Liver (tissue), 3 donors: Measurements from ENCODE around the gene PPAN.

Source experiments
- EGR1 ChIP-seq, 2 donors: IDR thresholded peaks; 2 replicates each; pipeline ENCODE4 v1.6.1; 2016 to 2018; ENCODE audit warnings: antibody characterized with exemption in 2 of 2, low read depth in 2 of 2
- FOXA1 ChIP-seq: IDR thresholded peaks from 2 replicates; pipeline ENCODE4 v1.6.1; 2016; ENCODE audit warnings: antibody characterized with exemption
- HNF4A ChIP-seq, 2 donors: conservative IDR thresholded peaks; 2 replicates each; pipeline ENCODE4 v1.6.1; 2016; ENCODE audit warnings: antibody characterized with exemption in 2 of 2, mild to moderate bottlenecking in 2 of 2
- JUND ChIP-seq, 2 donors: IDR thresholded peaks; 2 replicates each; pipeline ENCODE4 v1.6.1; 2016; ENCODE audit warnings: antibody characterized with exemption in 2 of 2
- NR2F2 ChIP-seq: IDR thresholded peaks from 2 replicates; pipeline ENCODE4 v1.6.1; 2016; ENCODE audit warnings: antibody characterized with exemption
- RAD21 ChIP-seq, 2 donors: IDR thresholded peaks; 2 replicates each; pipeline ENCODE4 v1.6.1; 2016; ENCODE audit warnings: antibody characterized with exemption in 2 of 2, mild to moderate bottlenecking in 2 of 2
- RXRA ChIP-seq, 2 donors: IDR thresholded peaks; 2 replicates each; pipeline ENCODE4 v1.6.1; 2017 to 2018; ENCODE audit warnings: antibody characterized with exemption in 2 of 2, mild to moderate bottlenecking in 1 of 2
- SP1 ChIP-seq: IDR thresholded peaks from 2 replicates; pipeline ENCODE4 v1.6.1; 2018; ENCODE audit warnings: antibody characterized with exemption, mild to moderate bottlenecking
- YY1 ChIP-seq: IDR thresholded peaks from 2 replicates; pipeline ENCODE4 v1.6.1; 2016; ENCODE audit warnings: antibody characterized with exemption, mild to moderate bottlenecking
- TF ChIP-seq, protein P1 (sequence below): IDR thresholded peaks from 2 replicates; pipeline ENCODE4 v1.6.1; 2016; ENCODE audit warnings: antibody characterized with exemption
- TF ChIP-seq, protein P2 (sequence below): fragments of 150-350 bp; IDR thresholded peaks from 2 replicates; pipeline ENCODE4 v1.5.1; 2017; ENCODE audit warnings: improper control_type of control experiment, low read depth, low read length; ENCODE audit not compliant: missing input control
- TF ChIP-seq, protein P3 (sequence below): IDR thresholded peaks from 2 replicates; pipeline ENCODE4 v1.6.1; 2016; ENCODE audit warnings: antibody characterized with exemption, mild to moderate bottlenecking
- donor health status: healthy.
- donor health status: healthy.

DNA sequence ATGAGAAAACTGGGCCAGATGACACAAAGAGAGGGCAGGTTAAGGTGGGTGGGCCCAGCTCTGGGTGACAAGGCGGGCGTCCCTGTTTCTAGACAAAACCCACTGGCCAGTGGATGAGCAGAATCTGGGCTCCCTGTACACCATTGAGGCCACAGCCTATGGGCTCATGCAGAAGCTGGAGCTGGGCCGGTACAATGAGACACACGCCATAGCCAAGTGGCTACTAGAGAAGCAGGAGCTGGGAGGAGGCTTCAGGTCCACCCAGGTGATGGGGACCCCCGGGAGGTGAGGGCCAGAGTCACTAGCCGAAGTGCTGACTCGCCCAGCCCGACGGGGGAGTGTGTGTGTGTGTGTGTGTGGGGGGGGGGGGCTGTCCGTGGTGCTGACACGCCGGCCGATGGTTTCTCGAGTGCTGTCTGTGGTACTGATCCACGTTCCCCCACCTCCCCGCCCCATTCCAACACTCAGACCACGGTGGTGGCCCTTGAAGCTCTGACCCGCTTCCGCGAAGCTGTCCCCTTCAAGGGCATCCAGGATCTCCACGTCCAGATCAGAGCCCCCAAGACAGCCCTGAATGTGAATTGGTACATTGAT lies 44.3 kb upstream of the PPAN start:
- TF ChIP-seq RAD21 (IDR thresholded peaks at IDR 0.05) (no peak), EGR1 (IDR thresholded peaks at IDR 0.05; ENCODE audit: low read depth in 2 of 2) (no peak), JUND (IDR thresholded peaks at IDR 0.05) (no peak), FOXA1 (no peak), SP1 (no peak), YY1 (no peak), NR2F2 (no peak), HNF4A (conservative IDR thresholded peaks at IDR 0.05) (no peak), RXRA (IDR thresholded peaks at IDR 0.05) (no peak)
- TF ChIP-seq, protein P1, sequence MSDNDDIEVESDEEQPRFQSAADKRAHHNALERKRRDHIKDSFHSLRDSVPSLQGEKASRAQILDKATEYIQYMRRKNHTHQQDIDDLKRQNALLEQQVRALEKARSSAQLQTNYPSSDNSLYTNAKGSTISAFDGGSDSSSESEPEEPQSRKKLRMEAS: no peak
- TF ChIP-seq, protein P2, sequence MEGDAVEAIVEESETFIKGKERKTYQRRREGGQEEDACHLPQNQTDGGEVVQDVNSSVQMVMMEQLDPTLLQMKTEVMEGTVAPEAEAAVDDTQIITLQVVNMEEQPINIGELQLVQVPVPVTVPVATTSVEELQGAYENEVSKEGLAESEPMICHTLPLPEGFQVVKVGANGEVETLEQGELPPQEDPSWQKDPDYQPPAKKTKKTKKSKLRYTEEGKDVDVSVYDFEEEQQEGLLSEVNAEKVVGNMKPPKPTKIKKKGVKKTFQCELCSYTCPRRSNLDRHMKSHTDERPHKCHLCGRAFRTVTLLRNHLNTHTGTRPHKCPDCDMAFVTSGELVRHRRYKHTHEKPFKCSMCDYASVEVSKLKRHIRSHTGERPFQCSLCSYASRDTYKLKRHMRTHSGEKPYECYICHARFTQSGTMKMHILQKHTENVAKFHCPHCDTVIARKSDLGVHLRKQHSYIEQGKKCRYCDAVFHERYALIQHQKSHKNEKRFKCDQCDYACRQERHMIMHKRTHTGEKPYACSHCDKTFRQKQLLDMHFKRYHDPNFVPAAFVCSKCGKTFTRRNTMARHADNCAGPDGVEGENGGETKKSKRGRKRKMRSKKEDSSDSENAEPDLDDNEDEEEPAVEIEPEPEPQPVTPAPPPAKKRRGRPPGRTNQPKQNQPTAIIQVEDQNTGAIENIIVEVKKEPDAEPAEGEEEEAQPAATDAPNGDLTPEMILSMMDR: no peak
- TF ChIP-seq, protein P3, sequence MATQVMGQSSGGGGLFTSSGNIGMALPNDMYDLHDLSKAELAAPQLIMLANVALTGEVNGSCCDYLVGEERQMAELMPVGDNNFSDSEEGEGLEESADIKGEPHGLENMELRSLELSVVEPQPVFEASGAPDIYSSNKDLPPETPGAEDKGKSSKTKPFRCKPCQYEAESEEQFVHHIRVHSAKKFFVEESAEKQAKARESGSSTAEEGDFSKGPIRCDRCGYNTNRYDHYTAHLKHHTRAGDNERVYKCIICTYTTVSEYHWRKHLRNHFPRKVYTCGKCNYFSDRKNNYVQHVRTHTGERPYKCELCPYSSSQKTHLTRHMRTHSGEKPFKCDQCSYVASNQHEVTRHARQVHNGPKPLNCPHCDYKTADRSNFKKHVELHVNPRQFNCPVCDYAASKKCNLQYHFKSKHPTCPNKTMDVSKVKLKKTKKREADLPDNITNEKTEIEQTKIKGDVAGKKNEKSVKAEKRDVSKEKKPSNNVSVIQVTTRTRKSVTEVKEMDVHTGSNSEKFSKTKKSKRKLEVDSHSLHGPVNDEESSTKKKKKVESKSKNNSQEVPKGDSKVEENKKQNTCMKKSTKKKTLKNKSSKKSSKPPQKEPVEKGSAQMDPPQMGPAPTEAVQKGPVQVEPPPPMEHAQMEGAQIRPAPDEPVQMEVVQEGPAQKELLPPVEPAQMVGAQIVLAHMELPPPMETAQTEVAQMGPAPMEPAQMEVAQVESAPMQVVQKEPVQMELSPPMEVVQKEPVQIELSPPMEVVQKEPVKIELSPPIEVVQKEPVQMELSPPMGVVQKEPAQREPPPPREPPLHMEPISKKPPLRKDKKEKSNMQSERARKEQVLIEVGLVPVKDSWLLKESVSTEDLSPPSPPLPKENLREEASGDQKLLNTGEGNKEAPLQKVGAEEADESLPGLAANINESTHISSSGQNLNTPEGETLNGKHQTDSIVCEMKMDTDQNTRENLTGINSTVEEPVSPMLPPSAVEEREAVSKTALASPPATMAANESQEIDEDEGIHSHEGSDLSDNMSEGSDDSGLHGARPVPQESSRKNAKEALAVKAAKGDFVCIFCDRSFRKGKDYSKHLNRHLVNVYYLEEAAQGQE: peak; percentile 90
